KMS-11 (cell line): ENCODE results near the gene DIAPH2.

Experiments
- H2AFZ ChIP-seq: fragments of 200-600 bp; sonication (generic); 2 replicates; pipeline ENCODE4 v1.6.1; 2016; ENCODE audit warnings: antibody characterized with exemption, mixed run types, low read depth
- H3K27ac ChIP-seq: fragments of 200-600 bp; sonication (generic); 2 replicates; pipeline ENCODE4 v1.6.1; 2016; ENCODE audit warnings: mild to moderate bottlenecking, mixed run types
- H3K27me3 ChIP-seq: fragments of 200-600 bp; sonication (generic); 2 replicates; pipeline ENCODE4 v1.6.1; 2017; ENCODE audit warnings: mild to moderate bottlenecking, low read depth, mixed run types, moderate library complexity; ENCODE audit not compliant: insufficient read depth
- H3K36me3 ChIP-seq: fragments of 200-600 bp; sonication (generic); 2 replicates; pipeline ENCODE4 v1.6.1; 2017; ENCODE audit warnings: mild to moderate bottlenecking, mixed run types; ENCODE audit not compliant: insufficient read depth
- H3K4me1 ChIP-seq: fragments of 200-600 bp; sonication (generic); 2 replicates; pipeline ENCODE4 v1.6.1; 2016; ENCODE audit warnings: mild to moderate bottlenecking, low read depth, mixed run types; ENCODE audit not compliant: poor library complexity, severe bottlenecking
- H3K4me2 ChIP-seq: fragments of 200-600 bp; sonication (generic); 2 replicates; pipeline ENCODE4 v1.7.0; 2016; ENCODE audit warnings: mild to moderate bottlenecking, mixed run types
- H3K4me3 ChIP-seq: fragments of 200-600 bp; sonication (generic); IDR thresholded peaks from 2 replicates; pipeline ENCODE4 v1.6.1; 2017; ENCODE audit warnings: low read depth, low read length, mixed read lengths; ENCODE audit not compliant: insufficient read depth
- H3K79me2 ChIP-seq: fragments of 200-600 bp; sonication (generic); 2 replicates; pipeline ENCODE4 v1.6.1; 2016; ENCODE audit warnings: low read depth, mixed run types; ENCODE audit not compliant: insufficient read depth
- H3K9ac ChIP-seq: fragments of 200-600 bp; sonication (generic); 2 replicates; pipeline ENCODE4 v1.6.1; 2016; ENCODE audit warnings: mild to moderate bottlenecking, mixed run types
- H4K20me1 ChIP-seq: fragments of 200-600 bp; sonication (generic); 2 replicates; pipeline ENCODE4 v1.6.1; 2016; ENCODE audit warnings: mild to moderate bottlenecking, mixed run types; ENCODE audit not compliant: insufficient read depth
- CTCF ChIP-seq: fragments of 200-600 bp; sonication (generic); conservative IDR thresholded peaks from 2 replicates; pipeline ENCODE4 v1.6.1; 2017; ENCODE audit warnings: low read depth, mild to moderate bottlenecking, antibody characterized with exemption, low read length, moderate library complexity, mixed read lengths

Gene DIAPH2

GRCh38 chrX:97594646-97595224 lies 910.1 kb downstream of the DIAPH2 start:
- no peak overlapping the region for H2AFZ ChIP-seq
- H3K4me3 ChIP-seq = no peak overlapping the region
- TF ChIP-seq CTCF = no peak
- H3K79me2 ChIP-seq = no peaks in the 10 kb centered on the region
- H3K27ac ChIP-seq = no peak overlapping the region
- H3K9ac ChIP-seq = no peak overlapping the region
- H3K4me2 ChIP-seq = no peak overlapping the region
- H4K20me1 ChIP-seq = no peaks in the 10 kb centered on the region
- H3K27me3 ChIP-seq = no peaks in the 10 kb centered on the region
- H3K36me3 ChIP-seq = no peaks in the 10 kb centered on the region
- H3K4me1 ChIP-seq = no peaks in the 10 kb centered on the region

- Histone ChIP-seq H3K9ac (no peak overlapping the region), H3K79me2 (no peaks in the 10 kb centered on the region), H2AFZ (no peak overlapping the region)
Observed at GRCh38 chrX:97597954-97598353, 913.3 kb downstream of the DIAPH2 start.

GRCh38 chrX:97602465-97603258 lies 918.0 kb downstream of the DIAPH2 start:
- no peaks in the 10 kb centered on the region for H3K4me1 ChIP-seq
- no peaks in the 10 kb centered on the region for H3K36me3 ChIP-seq
- no peak overlapping the region for H3K9ac ChIP-seq
- no peaks in the 10 kb centered on the region for H4K20me1 ChIP-seq
- no peak overlapping the region for H3K4me2 ChIP-seq
- no peak overlapping the region for H3K4me3 ChIP-seq
- H2AFZ ChIP-seq = no peak overlapping the region
- H3K27me3 ChIP-seq = no peaks in the 10 kb centered on the region
- no peaks in the 10 kb centered on the region for H3K79me2 ChIP-seq
- no peak for TF ChIP-seq CTCF
- H3K27ac ChIP-seq = no peak overlapping the region

More at GRCh38 chrX:97597954-97598353, 913.3 kb downstream of the DIAPH2 start:
- H4K20me1 ChIP-seq = no peaks in the 10 kb centered on the region
- no peak overlapping the region for H3K27ac ChIP-seq
- no peak overlapping the region for H3K4me3 ChIP-seq
- no peaks in the 10 kb centered on the region for H3K4me1 ChIP-seq
- H3K4me2 ChIP-seq = no peak overlapping the region
- H3K36me3 ChIP-seq = no peaks in the 10 kb centered on the region
- no peak for TF ChIP-seq CTCF
- H3K27me3 ChIP-seq = no peaks in the 10 kb centered on the region

GRCh38 chrX:97605271-97605670 lies 920.6 kb downstream of the DIAPH2 start:
- no peak overlapping the region for H2AFZ ChIP-seq
- H3K27me3 ChIP-seq = no peaks in the 10 kb centered on the region
- H3K79me2 ChIP-seq = no peaks in the 10 kb centered on the region
- no peaks in the 10 kb centered on the region for H3K36me3 ChIP-seq
- no peak overlapping the region for H3K27ac ChIP-seq
- H3K4me3 ChIP-seq = no peak overlapping the region
- no peak for TF ChIP-seq CTCF
- H3K9ac ChIP-seq = no peak overlapping the region
- no peaks in the 10 kb centered on the region for H4K20me1 ChIP-seq
- no peaks in the 10 kb centered on the region for H3K4me1 ChIP-seq
- H3K4me2 ChIP-seq = no peak overlapping the region
